Measurements from ENCODE around the gene ATRAID.

ATRAID gene

DNA sequence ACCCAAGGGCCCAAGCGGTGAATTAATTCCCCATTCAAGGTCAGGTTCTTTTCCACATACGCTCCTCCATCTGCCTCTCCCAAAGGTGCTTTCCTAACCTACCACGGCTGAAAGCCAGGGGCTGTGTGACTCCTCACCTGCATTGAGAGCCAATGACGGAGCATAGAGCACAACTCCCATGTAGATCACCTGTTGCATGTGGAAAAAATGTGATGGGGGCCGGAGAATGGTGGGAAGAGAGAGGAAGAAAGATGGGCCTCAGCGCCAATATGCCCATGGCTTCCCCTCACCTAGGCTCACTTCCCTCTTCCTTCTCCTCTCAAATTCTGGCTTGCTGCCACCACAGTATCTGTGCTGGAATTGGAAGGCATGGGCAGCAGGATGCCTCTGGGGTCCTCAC is 5.5 kb upstream of the ATRAID start:
- Histone ChIP-seq H3K4me1 (ENCODE audit: insufficient read depth, low read length) (peaks cover 27% of the 10 kb centered on the region), H3K27ac (ENCODE audit: low read length) (no peak overlapping the region), H3K9ac (ENCODE audit: low read depth, low read length) (no peak overlapping the region), H3K27me3 (ENCODE audit: insufficient read depth, low read length, poor library complexity) (no peaks in the 10 kb centered on the region), H3K36me3 (ENCODE audit: insufficient read depth, low read length) (peaks cover 87% of the 10 kb centered on the region), H3K9me3 (ENCODE audit: insufficient read depth, low read length, severe bottlenecking) (no peaks in the 10 kb centered on the region), H3K4me3 (ENCODE audit: low read depth in 1 of 2, low read length in 2 of 2) (no peak overlapping the region), H3K4me2 (ENCODE audit: insufficient read depth, low read length) (no peak overlapping the region), H2AFZ (ENCODE audit: low read depth, low read length) (no peak overlapping the region), H4K20me1 (ENCODE audit: insufficient read depth, low read length) (peaks cover 9% of the 10 kb centered on the region; the same call in 1 of the 2 replicates), H3K79me2 (ENCODE audit: insufficient read depth, low read length) (peaks cover 17% of the 10 kb centered on the region)
- ATAC-seq (ENCODE audit: insufficient read depth, low read depth) (no peak), DNase-seq (no peak)
- TF ChIP-seq EZH2 (IDR thresholded peaks at IDR 0.05; ENCODE audit: borderline replicate concordance, low read depth, low read length, severe bottlenecking) (no peak), CTCF (IDR thresholded peaks at IDR 0.05; ENCODE audit: borderline replicate concordance, extremely low read depth, low read length, poor library complexity, severe bottlenecking) (no peak)

DNA sequence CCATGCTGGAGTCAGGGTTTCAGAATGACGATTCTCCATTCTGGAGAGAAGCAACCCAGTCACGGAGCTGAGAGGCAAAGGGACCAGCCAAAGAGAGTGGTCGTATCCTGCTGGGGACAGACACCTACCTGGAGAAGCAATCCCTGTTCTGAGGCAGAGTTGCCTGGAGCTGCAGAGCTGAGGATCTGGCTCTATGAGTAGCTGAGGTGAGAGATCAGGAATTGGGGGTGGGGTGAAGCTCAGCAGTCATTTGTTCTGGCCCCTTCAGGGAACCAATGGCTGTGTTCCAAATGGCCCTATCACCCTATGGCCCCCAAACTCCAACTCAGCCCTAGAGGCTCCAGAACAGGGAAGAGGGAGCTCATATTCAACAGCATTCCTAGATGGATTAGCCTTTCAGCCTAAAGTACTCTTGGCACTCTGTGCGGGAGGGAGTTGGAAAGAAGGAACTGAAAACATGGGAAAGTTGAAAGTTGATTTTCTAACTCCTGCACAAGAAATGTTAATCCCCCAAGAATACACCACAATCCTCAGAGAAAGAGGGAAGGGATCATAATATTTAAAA is 3.3 kb upstream of the ATRAID start:
- H3K4me1 ChIP-seq (ENCODE audit: insufficient read depth, low read length) = peaks cover 38% of the 10 kb centered on the region
- no peak for DNase-seq
- no peaks in the 10 kb centered on the region for H3K9me3 ChIP-seq (ENCODE audit: insufficient read depth, low read length, severe bottlenecking)
- H3K36me3 ChIP-seq (ENCODE audit: insufficient read depth, low read length) = peaks cover 67% of the 10 kb centered on the region
- TF ChIP-seq CTCF (IDR thresholded peaks at IDR 0.05; ENCODE audit: borderline replicate concordance, extremely low read depth, low read length, poor library complexity, severe bottlenecking) = no peak
- TF ChIP-seq EZH2 (IDR thresholded peaks at IDR 0.05; ENCODE audit: borderline replicate concordance, low read depth, low read length, severe bottlenecking) = no peak
- H3K27me3 ChIP-seq (ENCODE audit: insufficient read depth, low read length, poor library complexity) = no peaks in the 10 kb centered on the region
- ATAC-seq (ENCODE audit: insufficient read depth, low read depth) = no peak
- H3K9ac ChIP-seq (ENCODE audit: low read depth, low read length) = no peak overlapping the region
- H3K4me2 ChIP-seq (ENCODE audit: insufficient read depth, low read length) = peak overlapping the region; percentile 12; the same call in 1 of the 2 replicates
- no peak overlapping the region for H2AFZ ChIP-seq (ENCODE audit: low read depth, low read length)
- H4K20me1 ChIP-seq (ENCODE audit: insufficient read depth, low read length) = peaks cover 6% of the 10 kb centered on the region; the same call in 1 of the 2 replicates
- H3K27ac ChIP-seq (ENCODE audit: low read length) = no peak overlapping the region
- H3K79me2 ChIP-seq (ENCODE audit: insufficient read depth, low read length) = peaks cover 33% of the 10 kb centered on the region
- no peak overlapping the region for H3K4me3 ChIP-seq (ENCODE audit: low read depth in 1 of 2, low read length in 2 of 2)

- ATAC-seq (ENCODE audit: insufficient read depth, low read depth) (no peak), DNase-seq (no peak)
- Histone ChIP-seq H3K27ac (ENCODE audit: low read length) (no peak overlapping the region), H3K9ac (ENCODE audit: low read depth, low read length) (no peak overlapping the region), H2AFZ (ENCODE audit: low read depth, low read length) (no peak overlapping the region), H3K9me3 (ENCODE audit: insufficient read depth, low read length, severe bottlenecking) (no peaks in the 10 kb centered on the region), H3K4me2 (ENCODE audit: insufficient read depth, low read length) (peak overlapping the region; percentile 38; the same call in 1 of the 2 replicates), H3K4me3 (ENCODE audit: low read depth in 1 of 2, low read length in 2 of 2) (no peak overlapping the region), H3K27me3 (ENCODE audit: insufficient read depth, low read length, poor library complexity) (no peaks in the 10 kb centered on the region), H3K4me1 (ENCODE audit: insufficient read depth, low read length) (peaks cover 43% of the 10 kb centered on the region), H4K20me1 (ENCODE audit: insufficient read depth, low read length) (peaks cover 3% of the 10 kb centered on the region; the same call in 1 of the 2 replicates), H3K36me3 (ENCODE audit: insufficient read depth, low read length) (peaks cover 61% of the 10 kb centered on the region), H3K79me2 (ENCODE audit: insufficient read depth, low read length) (peaks cover 39% of the 10 kb centered on the region)
- TF ChIP-seq CTCF (IDR thresholded peaks at IDR 0.05; ENCODE audit: borderline replicate concordance, extremely low read depth, low read length, poor library complexity, severe bottlenecking) (no peak), EZH2 (IDR thresholded peaks at IDR 0.05; ENCODE audit: borderline replicate concordance, low read depth, low read length, severe bottlenecking) (no peak)
Observed at GRCh38 chr2:27209621-27210401, 2.0 kb upstream of the ATRAID start.
